NB4 (cell line): Measurements from ENCODE around the gene SSBP3.

ENCODE experiments used
- CTCF ChIP-seq: IDR thresholded peaks from one replicate; pipeline ENCODE4 v1.5.1; 2012; ENCODE audit warnings: low read depth, low read length
- MAX ChIP-seq: IDR thresholded peaks from 2 replicates; pipeline ENCODE4 v1.6.1; 2011; ENCODE audit warnings: low read depth, low read length
- MYC ChIP-seq: IDR thresholded peaks from 2 replicates; pipeline ENCODE4 v1.6.1; 2011; ENCODE audit warnings: low read depth, low read length
- POLR2A ChIP-seq: IDR thresholded peaks from 2 replicates; pipeline ENCODE4 v1.6.1; 2011; ENCODE audit warnings: mild to moderate bottlenecking; ENCODE audit not compliant: insufficient read length; ENCODE audit errors: extremely low read depth

- TF ChIP-seq POLR2A (no peak), CTCF (no peak), MYC (no peak), MAX (no peak)
Observed at GRCh38 chr1:54296666-54297065, 109.5 kb downstream of the SSBP3 start.
